COLO668 (cell line): Measurements from ENCODE around the gene TBC1D8.
"Not testable (repeated sequence)": the region's sequence is repeated elsewhere in the genome, so short reads cannot be mapped to it uniquely, and the experiment has no call there.

Source experiments
- DNase-seq: peaks from one replicate; lab custom pipeline; 2025; ENCODE audit not compliant: unreplicated experiment; lab: John Stamatoyannopoulos, UW

TBC1D8 gene

DNA sequence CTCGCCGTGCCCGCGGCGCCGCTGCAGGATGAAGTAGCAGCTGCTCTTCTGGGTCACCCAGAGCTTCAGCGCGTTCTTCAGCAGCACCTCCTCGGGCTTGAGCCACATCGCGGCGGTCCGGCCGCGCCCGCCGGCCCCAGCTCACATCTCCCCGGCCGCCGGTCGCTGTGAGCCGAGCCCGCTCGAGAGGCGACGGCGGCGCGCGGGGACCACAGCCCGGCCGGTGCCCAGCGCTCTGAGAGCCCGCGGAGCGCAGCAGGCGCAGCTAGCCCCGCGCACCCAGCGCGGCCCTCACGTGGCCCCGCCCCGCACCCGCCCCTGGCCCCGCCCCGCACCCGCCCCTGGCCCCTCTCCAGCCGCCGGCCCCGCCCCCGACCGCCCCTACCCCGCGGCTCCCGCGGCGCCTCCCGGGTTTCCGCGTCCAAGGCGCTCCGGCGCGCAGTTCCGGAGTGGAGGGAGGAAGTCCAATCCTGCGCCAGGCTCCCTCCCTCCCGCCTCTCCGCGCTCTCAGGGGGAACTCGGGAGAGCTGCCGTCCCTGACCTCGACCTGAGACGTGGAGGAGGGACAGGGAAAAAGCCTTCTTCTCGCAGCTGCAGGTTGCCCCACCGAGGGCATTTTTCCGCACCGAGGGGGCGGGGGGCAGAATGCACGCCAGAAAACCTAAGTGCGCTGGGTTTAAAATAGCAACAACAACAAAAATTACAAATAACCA, at the start of gene TBC1D8:
TBC1D8 (minus strand) TSS at position 237 of the 713 bp plus-strand sequence; CDS start at position 108, 129 bp downstream.
- DNase-seq = peak; percentile 95

DNA sequence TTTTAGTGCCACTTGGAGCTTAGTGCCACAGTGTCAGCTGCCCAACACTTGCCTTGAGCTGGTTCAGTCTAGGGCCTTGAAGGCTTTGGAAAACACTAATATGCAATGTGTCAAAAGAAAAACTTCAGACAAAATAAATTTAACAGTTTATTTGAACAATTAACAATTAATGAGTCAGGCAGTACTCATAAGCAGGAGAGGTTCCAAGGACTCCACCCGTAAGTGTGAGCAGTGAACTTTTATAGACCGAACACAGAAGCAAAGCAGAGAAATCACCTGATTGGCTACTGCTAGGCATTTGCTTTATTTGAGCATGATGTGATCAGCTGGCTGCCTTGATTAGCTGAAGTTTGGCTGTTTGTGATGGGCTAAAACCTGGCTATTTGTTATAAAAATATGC, 49.5 kb upstream of the TBC1D8 start:
- no peak for DNase-seq

DNA sequence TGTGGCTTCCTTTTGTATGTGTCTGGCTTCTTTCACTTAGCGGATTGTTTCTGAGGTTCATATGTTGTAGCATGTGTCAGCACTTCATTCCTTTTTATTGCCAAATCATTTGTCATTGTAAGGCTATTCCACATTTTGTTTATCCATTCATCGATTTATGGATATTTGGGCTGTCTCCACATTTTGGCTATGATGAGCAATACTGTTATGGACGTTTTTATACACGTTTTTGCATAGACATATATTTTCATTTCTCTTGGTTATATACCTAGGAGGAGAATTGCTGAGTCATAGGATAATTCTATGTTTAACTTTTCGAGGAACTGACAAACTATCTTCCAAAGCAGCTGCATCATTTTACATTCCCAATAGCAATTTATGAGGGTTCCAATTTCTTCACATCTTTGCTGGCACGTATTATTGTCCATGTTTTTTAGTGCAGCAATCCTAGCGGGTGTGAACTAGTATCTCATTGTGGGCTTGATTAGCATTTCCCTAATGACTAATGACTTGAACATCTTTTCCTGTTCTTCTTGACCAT, 48.1 kb upstream of the TBC1D8 start:
- DNase-seq = no peak

- no peak for DNase-seq
These were observed 46.6 kb upstream of the TBC1D8 start for GRCh38 chr2:101197814-101198213.

- DNase-seq = no peak
These were observed 46.1 kb upstream of the TBC1D8 start for GRCh38 chr2:101197215-101197745.

DNA sequence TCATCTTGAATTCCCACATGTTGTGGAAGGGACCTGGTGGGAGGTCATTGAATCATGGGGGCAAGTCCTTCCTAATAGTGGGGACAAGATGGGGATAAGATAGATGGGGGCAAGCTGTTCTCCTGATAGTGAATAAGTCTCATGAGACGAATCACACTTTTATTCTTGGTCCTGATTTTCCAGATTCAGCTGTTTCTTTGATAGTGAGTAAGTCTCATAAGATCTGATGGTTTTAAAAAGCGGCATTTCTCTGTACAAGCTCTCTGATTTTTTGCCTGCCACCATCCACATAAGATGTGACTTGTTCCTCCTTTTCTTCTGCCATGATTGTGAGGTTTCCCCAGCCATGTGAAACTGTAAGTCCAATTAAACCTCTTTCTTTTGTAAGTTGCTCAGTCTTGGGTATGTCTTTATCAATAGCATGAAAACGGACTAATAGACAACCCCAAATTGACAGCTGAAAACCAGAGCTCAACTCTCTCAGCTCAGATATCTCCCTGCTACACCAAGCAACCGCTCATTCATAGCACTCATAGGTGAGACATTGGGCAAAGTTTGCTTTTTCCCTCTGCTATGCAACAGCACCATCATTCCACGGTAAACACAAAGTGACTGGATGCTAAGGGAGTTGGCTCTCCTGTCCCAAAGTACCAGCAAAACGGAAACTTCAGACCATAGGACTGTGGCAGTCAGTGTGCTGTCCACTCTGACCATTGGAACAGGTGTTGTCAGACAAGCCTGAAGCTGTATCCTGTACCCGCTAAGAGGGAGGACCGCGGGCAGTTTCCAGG, 44.9 kb upstream of the TBC1D8 start:
- DNase-seq = no peak

- no peak for DNase-seq
These were observed 41.9 kb upstream of the TBC1D8 start for GRCh38 chr2:101193033-101193626.

DNA sequence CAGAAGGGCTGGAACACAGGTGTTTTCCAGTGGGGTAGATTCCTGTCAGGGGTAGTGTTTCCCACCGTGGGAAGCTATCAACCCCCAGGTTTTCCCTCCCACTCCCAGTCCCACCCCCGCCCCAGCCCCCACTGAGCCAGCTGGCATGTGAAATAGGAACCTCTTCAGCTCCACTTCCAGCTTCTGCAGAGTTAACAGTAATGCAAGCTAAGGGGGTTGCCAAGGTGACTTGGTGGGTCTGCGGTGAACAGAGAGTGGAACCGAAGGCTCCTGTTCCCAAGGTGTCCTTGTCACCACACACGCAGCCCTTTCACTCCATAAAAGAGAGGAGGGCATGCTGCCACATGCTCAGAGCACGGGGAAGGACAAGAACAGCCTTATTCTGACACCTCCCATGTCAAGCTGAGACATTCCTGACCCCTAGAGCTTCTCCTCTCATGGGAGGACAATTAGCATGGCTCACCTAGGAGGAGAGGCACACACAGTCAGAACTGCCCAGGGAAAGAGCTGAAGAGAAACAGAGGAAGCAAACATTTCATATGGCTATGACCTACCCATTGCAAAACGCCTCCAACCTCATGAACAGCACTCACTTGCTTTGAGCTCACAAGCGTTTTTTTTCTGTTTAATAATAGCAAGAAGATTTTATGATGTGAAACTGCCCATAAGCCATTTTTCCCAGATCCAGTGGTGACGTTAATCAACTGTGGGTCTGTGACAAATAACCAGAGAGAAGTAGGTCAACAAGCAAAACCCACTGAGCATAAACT, 39.8 kb upstream of the TBC1D8 start:
- DNase-seq = no peak

GRCh38 chr2:101188683-101189405, 37.7 kb upstream of the TBC1D8 start:
- peak; percentile 46 for DNase-seq

DNA sequence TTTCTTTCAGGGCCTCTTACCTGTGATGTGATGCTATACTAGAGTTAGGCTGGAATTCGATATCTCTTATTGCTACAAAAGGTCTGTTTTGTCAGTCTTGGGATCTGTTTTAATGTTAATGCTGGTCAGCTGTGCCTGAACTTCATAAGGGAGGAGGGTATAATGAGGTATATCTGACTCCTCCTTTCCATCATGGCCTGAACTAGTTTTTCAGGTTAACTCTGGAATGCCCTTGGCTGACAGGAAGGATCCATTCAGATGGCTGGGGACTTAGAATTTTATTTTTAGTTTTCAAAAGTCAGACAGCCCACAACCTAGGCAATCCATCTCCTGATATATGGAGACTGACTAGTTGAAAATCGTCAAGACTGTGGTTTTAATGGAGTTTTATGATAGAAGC, 35.9 kb upstream of the TBC1D8 start:
- no peak for DNase-seq

DNA sequence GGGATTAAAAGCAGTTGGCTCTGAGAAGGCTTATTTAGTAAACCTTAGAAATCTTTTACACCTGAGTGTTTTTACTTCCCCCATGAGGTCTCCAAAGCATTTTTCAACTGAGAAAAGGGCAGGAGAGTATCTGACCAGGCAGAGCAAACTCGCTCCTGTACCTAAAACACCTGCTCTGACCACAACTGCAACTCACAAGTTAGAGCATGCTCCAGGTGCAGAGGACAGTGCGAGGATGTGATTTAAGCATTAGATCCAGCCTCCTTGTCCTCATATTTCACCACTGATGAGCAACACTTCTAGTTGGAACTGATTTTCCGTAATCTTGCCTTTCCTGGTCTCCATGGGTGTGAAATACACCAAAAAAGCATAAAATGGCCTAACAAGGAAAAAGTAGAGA, 34.5 kb upstream of the TBC1D8 start:
- no peak for DNase-seq

DNA sequence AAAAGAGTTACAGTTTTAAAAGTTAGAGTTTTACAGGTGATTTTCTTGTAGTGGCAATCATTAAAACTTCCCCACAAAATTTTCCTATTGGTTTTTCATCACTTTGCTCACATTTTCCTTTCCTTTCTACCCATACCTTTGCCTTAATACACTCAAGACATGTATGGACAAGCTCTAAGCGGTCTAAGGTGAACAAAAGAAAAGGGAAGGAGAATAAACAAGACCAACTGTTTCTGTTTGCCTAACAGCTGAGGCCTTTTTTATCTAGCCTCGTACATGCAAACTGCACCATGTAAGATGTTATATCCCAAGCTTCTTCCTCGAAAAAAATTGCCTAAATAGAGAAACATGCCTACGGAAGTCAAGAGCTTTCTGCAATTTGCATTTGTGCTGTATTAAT, 33.9 kb upstream of the TBC1D8 start:
- DNase-seq = no peak

DNA sequence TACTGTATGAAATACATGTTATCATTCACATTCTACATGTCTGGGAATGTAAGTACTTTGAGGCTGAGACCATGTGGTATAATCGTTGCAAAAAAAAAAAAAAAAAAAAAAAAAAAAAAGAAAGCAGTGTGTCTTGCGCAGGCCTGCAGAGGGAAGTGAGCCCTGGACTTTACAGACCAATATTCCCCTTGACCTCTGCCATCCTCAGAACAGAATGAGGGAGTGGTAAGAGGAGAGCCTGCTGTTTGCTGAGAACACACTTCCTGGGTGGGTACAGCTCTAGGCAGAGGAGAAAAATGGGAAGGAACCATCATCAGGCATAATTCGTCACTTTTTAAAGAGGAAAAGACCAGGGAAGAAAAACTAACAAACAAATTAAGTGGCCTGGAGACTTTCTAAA, 28.8 kb upstream of the TBC1D8 start:
- no peak for DNase-seq

- no peak for DNase-seq
These were observed 25.6 kb upstream of the TBC1D8 start for GRCh38 chr2:101176803-101177202.

DNA sequence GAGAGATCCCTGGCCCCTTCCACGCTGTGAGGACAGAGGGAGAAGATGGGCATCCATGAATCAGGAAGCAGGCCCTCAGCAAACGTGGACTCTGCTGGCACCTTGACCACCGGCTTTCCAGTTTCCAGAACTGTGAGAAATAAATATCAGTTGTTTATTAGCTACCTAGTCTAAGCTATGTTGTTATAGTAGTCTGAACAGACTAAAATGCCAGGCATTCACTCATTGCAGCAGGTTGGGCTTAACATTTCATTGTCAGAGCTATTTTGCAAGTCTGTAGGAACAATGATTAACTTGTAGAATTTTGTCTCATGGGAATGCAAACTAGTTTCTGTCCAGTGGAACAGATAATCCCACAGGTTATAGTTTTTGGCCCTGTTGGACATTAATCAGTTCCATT, 24.8 kb upstream of the TBC1D8 start:
- no peak for DNase-seq

GRCh38 chr2:101173707-101174295, 22.6 kb upstream of the TBC1D8 start:
- no peak for DNase-seq

DNA sequence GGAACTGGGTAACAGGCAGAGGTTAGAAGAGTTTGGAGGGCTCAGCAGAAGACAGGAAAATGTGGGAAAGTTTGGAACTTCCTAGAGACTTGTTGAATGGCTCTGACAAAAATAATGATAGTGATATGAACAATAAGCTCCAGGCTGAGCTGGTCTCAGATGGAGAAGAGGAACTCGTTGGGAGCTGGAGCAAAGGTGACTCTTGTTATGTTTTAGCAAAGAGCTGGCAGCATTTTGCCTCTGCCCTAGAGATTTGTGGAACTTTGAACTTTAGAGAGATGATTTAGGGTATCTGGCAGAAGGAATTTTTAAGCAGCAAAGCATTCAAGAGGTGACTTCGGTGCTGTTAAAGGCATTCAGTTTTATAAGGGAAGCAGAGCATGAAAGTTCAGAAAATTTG, 18.6 kb upstream of the TBC1D8 start:
- not testable (repeated sequence) for DNase-seq

- no peak for DNase-seq
These were observed 17.5 kb upstream of the TBC1D8 start for GRCh38 chr2:101168706-101169105.

DNA sequence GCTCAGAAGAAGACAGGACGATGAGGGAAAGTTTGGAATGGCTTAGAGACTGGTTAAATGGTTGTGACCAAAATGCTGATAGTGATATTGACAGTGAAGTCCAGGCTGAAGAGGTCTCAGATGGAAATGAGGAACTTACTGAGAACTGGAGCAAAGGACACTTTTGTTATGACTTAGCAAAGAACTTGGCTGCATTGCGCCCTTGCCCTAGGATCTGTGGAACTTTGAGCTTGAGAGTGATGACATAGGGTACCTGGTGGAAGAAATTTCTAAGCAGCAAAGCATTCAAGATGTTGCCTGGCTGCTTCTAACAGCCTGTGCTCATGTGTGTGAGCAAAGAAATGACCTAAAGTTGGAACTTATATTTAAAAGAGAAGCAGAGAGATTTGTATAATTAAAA, 16.4 kb upstream of the TBC1D8 start:
- not testable (repeated sequence) for DNase-seq

GRCh38 chr2:101164021-101164420, 12.8 kb upstream of the TBC1D8 start:
- DNase-seq = no peak
